Measurements from ENCODE around the gene LRP1B. TPM values are rescaled to one million over a fixed set of nuclear protein-coding genes. Genes with fewer than 3 reads are reported as not detected.

The LRP1B gene
- total RNA-seq, 2 donors from 2014 or later, result 0.09 to 0.59 TPM

DNA sequence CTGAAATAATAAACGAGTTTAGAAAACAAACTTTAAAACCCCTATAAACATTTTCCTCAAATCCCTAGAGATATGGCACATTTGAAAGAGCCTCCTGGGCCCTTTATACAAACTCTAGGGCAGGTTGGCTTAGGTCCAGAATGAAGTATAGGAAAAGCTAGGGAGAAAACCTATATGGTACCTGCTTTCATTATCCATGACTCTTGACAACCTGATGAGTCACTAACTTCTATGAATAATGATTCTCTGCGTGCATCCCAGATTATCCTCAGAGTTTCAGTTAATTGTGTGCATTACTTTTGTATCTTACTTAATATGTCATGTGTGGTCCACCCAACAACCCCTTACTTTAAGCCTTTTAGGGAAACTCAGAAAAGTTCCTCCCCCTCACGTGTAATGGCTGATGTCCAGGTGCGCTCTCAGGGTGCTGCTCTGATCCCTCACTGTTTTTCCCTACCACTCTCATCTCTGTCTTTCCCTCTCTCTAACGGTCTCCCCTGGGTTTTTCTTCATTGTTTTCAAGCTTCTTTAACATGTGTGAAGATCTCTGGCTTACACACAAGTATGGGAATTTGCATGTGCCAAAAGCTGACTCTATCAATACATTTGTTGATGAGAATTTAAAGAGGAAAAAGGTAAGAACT lies 78.5 kb downstream of the LRP1B start:
- ATAC-seq (no peak), DNase-seq (no peak)
- intact Hi-C loops (cut with DNase I, micrococcal nuclease), result no loop called here

DNA sequence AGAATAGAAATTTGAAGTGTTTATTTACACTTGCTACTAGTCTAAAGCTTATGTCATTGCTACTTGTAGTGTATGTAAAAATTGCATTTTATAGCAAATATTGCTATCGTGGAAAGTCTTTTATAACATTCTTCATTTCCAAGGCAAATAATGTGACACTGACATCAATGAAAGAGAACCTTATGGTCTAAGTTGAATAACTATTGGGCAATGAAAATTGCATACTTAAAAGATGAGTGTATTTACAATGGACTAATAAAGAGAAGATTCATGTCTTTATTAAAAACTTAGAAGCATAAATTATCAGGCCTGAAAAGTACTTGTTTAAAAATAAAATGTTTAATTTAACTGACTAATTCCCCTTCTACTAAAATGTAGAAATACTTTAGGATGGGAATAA lies 82.2 kb downstream of the LRP1B start:
- ATAC-seq (no peak), DNase-seq (no peak)
- intact Hi-C loops (cut with DNase I, micrococcal nuclease), result no loop called here

DNA sequence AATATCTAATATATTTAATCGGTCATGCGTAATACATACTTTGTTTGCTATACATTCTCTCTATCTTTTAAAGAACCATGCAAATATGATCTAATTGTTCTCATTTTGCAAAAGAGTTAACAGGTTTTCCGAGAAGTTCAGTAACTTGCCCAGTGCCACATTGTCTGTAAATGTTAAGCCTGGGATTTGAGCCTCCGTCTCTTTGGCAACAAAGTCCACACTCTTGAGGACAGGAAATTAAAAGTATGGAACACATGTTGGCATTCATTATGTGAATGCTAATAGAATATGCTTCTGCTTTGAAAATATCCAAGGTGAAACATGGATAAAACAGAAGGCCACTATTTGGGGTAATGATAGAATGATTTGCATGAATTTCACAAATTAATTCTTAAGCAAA lies 85.2 kb downstream of the LRP1B start:
- no peak for DNase-seq
- intact Hi-C loops (cut with DNase I, micrococcal nuclease), result no loop called here
- no peak for ATAC-seq

DNA sequence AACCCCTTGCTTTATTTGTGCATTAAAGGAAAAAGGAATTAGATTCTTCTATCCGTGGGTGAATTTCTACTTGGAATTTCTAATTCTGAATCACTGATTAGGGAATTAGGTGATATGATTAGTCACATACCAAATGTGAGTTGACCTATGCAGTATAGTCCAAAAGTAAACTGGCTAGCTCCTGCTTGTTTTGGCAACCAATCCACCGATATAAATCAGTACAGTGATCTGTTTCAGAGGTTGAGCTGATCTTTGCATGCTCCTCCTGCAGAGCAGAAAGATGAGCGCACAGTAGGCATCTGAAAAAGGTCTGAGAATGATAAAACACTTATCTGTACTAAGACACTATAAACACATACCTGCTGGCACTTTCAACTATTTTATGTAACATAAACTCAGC lies 86.6 kb downstream of the LRP1B start:
- ATAC-seq, result no peak

DNA sequence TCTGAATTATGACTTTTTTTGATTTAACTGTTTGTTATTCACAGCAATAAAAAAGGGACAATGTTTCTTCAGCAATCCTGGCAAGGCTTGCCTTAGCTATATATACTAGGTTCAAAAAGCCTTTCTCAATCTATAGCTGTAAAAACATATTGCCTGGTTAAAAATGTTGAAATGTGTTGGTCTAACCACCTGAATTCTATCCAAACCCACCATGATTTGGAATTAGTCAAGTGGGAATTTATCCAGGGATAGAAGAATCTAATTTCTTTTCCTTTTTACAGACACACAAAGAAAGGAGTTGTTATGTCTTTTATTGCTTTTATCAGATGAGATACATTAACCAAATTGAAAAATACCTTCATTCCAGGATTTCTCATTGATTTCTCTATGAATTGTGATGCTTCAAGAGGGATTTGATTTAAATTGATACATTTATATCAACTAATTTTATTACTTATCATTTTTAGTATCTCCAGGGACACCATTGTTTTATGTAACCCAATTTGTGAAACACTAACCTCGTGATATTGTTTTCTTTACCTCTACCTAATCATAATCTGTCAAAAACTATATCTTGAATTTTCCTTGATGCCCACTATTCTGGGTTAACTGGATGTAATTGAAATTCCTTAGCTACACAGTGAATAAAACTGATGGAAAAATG lies 88.1 kb downstream of the LRP1B start:
- intact Hi-C loops (cut with DNase I, micrococcal nuclease), result no loop called here
- no peak for ATAC-seq

More for the DNA sequence above, 86.6 kb downstream of the LRP1B start:
- DNase-seq, result no peak
- intact Hi-C loops (cut with DNase I, micrococcal nuclease), result no loop called here

DNA sequence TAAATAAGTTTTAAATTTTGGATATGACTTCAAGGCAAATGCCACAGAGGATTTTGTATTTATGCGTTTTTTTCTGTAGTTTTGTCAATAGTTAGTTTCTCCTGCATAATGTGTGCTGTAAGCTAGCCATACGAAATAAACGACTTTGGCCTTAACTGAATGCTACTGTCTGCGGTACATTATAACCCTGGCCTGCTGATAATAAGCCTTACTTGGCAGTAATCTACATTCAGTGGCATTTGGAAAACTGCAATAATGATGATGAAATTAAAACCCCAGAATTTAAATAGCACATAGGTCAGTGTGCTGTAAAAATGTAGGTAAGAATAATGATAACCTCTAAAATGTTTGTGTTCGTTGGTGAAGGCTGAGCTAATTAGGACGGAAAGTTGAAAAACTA lies 88.8 kb downstream of the LRP1B start:
- DNase-seq, result no peak
- ATAC-seq, result no peak
- intact Hi-C loops (cut with DNase I, micrococcal nuclease), result no loop called here

More for the DNA sequence above, 88.1 kb downstream of the LRP1B start:
- DNase-seq, result no peak

DNA sequence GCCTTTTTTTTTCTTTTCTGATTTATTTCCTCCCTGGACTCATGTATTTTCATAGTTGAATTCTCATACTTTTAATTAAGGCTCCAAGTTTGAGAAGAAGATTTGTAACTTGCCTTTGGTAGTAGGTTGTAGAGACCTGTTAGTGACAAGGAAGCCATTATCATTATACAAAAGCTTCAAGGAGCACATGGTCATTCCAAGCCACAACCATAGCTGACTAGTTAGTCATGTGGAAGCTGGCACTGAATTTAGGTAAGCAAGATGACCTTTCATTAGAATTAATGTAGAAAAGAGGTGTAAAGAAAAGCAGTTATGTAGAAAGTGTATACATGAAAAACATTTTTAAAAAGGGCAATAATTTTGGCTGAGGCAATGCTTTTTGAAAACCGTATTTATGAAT lies 89.7 kb downstream of the LRP1B start:
- DNase-seq (no peak), ATAC-seq (no peak)
- intact Hi-C loops (cut with DNase I, micrococcal nuclease), result no loop called here

DNA sequence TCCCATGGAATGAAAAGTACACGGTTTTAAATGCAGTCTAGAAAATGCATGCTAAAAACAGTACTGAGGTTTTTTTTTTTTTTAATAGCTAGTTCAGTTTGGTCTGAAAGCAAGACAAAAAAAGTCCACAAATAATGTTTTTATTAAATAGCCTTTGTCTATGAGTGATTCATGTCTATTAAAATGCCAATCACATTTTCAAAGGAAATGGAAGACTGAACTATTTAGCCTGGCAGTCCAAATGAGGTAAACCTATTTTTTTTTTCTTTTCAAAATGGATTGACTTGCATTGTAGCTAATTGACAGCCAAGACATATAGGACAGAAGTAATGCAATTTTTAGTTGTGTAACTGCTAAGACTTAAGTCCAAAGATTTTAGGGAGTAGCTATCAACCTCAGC lies 90.3 kb downstream of the LRP1B start:
- ATAC-seq, result no peak
- intact Hi-C loops (cut with DNase I, micrococcal nuclease), result no loop called here
- no peak for DNase-seq

DNA sequence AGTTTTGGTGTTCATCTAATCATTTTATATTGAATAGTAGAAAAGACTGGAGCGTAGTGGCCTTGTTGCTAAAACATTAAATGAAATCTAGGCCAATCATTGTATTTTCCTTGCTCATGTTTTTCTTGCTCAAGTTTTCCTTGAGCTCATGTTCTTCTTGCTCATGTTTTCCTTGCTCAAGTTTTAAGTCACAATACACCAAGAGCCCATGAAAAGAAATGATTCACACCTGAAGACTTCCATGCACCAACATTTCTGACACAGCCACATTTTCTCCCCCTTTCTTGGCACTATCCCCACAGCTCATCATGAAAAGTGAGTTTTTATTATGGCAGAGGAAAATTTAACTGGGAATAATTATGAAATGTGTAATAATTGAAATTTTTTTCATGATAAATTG lies 92.0 kb downstream of the LRP1B start:
- intact Hi-C loops (cut with DNase I, micrococcal nuclease), result no loop called here
- DNase-seq, result no peak
- ATAC-seq, result no peak

DNA sequence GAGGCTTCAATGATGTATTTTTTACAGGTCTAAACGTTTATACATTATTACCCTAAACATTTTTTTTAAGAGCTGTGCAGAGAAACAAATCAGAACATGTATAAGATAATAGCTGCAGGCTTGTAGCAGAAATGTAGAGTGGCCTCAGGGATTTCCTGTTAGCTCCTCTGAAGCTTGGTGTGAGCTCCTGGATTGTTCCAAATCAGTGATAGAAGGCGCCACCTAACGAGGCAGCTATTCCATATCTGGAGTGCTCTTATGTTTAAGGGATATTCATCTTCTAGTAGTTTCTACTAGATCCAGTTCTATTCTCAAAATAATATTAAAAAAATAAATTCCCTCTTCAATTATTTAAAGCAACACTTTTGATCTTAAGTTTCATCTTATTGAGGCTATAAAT lies 93.1 kb downstream of the LRP1B start:
- ATAC-seq (no peak), DNase-seq (no peak)
- intact Hi-C loops (cut with DNase I, micrococcal nuclease), result no loop called here

DNA sequence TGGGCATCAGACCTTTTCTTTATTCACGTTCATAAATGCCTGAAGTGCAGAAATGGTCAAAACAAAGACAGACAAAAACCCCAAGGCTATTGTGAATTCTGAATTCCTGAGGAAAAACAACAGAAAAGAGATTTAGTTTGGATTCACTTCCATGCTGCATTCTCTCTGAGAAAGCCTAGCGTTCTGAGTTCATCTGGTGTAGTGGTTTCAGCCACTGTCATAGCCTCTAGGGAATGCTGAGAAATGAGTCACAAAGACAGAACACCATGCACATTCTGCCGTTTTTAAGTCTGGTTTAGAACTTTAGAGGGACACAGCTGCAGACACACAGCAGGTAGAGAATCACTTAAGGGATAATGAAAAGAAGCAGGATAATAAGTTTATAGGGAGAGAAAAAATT lies 93.8 kb downstream of the LRP1B start:
- DNase-seq (no peak), ATAC-seq (no peak)
- intact Hi-C loops (cut with DNase I, micrococcal nuclease), result no loop called here

DNA sequence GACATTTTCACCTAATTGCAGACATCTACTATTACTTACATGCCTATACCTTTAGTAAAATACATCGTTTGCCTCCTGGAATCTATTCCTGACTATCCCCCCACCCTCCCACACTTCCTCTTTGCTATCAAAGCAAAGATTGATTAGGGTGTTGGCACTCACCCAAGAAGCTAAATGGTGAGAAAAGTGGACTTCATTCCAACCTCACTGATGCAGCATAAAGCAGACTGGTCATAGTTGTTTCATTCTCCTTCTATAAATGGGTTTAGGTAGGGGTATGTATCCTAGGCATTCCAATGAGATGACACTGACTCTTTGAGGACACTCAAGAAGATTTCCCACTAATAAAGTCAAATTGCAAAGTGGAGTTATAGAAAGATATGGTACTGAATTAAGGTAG lies 97.4 kb downstream of the LRP1B start:
- intact Hi-C loops (cut with DNase I, micrococcal nuclease), result no loop called here
- no peak for DNase-seq
- no peak for ATAC-seq

DNA sequence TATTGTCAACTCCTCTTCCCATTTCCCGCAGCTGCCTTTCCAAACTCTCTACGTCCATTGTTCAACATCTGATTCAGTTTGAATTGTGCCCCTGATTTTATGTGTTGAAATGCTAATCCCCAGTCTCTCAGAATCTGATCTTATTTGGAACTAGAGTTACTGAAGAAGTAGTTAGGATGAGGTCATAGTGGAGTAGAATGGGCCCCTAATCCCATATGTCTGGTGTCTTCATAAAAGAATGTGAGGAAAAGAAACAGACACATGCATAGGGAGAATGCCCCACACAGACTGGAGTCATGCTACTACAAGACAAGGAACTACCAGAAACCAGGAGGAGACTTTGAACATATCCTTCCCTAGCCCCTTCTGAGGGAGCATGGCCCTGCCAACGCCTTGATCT lies 99.2 kb downstream of the LRP1B start:
- no peak for ATAC-seq
- intact Hi-C loops (cut with DNase I, micrococcal nuclease), result no loop called here

DNA sequence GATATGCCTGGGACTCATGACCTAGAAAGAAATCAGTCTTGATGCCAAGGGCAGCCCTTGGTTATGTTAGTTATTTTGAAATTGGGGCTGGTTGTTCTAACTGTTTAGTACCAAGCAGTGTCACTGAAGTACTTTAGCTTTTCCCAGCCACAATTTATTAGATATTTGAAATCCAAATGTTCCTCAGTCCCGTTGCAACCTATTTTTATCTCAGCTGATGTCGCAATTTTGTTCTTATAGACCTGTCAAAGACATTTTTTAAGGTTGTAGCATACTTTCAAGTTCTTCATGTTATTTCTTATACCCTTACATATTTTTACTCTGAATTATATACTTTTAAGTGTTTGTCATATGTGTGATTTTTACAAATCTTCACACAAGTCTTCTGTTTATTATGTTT lies 100.1 kb downstream of the LRP1B start:
- DNase-seq, result no peak
- no peak for ATAC-seq
- intact Hi-C loops (cut with DNase I, micrococcal nuclease), result no loop called here

More for the DNA sequence above, 99.2 kb downstream of the LRP1B start:
- DNase-seq, result no peak

DNA sequence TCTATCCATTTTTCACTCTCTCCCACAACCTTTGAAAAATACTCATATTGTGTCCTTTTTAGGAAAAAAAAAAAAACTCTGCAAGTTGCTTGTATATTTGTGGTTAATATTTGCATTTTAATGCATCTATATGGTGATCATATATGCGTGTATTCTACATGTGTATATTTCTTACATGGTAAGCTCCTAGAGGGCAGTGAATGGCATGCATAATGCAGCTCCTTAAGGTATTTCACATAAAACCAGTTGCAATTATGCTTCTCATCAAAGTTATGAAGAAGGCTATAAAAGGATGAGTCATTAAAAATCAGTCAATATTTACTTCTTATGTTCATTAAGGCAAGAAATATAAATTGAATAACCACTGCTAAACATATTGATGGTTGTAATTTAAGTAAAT lies 100.8 kb downstream of the LRP1B start:
- DNase-seq, result no peak
- no peak for ATAC-seq
- intact Hi-C loops (cut with DNase I, micrococcal nuclease), result no loop called here

DNA sequence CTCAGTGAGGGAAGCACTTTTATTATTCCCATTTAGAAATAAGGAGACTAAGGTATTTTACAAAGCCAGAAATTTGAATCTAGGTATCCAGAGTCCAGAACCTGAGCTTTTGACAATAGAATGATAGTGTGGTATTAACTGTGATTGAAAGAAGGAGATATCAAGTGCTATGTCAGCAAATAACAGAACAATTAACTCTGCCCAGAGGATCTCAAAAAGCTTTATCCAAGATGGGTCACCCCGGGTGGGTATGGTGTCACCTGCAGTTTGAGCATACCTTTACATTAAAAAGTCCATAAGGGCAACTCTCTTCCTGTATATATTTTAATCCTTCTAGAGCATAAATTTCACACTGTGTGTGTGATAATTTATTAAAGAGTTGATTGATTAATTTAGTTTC lies 105.4 kb downstream of the LRP1B start:
- intact Hi-C loops (cut with DNase I, micrococcal nuclease), result no loop called here
- no peak for ATAC-seq
- DNase-seq, result no peak

DNA sequence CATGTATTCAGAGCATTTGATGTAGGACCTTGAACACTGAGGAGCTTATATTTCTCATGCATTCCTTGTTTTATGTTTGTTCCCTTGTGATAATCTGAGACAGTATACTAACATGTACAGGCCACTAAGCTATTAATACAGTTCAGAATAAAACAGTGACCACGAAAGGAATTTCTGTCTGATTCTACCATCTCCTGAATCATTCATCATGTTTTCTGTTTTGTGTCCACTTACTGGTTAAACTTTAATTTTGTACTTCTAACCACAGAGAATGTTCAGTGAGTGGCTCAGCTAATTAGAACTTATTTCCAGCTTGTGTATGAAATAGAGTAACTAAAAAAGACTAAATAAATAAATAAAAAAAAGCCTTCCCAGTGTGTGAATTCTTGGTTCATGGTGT lies 110.4 kb downstream of the LRP1B start:
- intact Hi-C loops (cut with DNase I, micrococcal nuclease), result no loop called here
- ATAC-seq (no peak), DNase-seq (no peak)

DNA sequence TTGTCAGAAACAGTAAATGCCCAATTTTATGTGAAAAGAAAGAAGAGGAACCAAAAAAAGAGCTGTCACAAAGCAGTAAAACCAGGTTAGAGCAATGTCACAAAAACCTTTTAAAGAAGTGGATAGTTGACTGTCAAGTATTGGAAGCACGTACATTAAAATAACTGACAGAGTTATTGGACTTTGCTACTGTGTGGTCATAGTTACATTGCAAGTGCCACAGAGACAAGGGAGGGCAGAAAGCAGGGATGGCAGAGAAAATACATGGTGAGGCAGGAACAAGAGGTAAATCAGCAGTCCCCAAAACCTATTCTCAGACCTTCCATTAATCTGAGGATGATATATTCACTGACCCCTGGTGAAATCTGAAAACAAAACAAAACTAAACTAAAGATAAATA lies 116.3 kb downstream of the LRP1B start:
- ATAC-seq (no peak), DNase-seq (no peak)
- intact Hi-C loops (cut with DNase I, micrococcal nuclease), result no loop called here

DNA sequence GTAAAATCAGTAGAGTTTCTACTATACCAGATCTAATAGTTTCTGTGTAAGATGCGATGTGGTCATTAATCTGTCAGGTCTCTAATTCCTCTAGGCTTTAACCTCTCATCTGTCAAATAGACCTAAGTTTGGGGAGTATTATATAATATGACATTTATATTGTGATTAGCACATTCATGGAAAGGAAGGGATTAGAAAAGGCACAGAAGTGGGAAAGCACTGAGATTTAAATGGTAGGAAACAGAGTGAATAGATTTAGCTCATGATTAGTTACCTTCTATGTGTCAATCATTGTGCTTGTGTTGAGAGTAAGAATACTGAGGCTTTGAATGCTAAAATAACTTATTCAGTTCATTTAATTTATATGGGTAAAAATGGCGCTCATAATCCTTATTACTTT lies 118.0 kb downstream of the LRP1B start:
- DNase-seq (no peak), ATAC-seq (no peak)
- intact Hi-C loops (cut with DNase I, micrococcal nuclease), result no loop called here

DNA sequence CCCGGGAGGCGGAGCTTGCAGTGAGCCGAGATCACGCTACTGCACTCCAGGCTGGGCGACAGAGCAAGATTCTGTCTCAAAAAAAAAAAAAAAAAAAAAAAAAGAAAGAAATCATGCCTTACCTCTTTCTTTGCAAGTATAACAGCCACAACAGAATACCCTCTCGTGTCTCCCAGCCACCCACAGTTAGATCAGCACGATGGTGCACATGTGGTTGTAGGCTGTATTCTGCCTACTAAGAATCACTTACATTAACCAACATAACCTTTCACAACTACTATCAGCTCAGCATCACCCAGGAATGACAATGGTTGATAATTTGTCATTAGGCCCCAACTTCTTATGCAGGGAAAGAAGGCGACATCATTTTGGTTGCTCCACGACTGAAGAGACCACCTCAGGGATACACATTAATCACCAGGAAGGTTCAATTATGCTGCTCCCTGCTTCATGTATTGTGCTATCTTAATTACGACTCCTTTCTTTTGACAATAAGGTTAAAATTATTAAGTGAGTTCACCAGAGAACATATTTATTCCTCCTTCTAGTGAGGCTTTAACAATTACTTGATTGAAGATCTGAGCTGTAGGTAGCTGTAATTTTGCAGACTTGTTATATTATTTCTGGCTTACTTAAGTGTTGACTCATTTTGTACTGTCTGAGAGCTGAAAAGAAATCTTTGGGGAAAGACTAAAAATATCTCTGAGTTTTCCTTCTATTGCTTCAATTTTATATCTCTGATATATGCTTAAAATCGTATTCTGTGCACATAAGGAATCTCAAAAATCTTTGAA lies 120.1 kb downstream of the LRP1B start:
- no peak for ATAC-seq
- intact Hi-C loops (cut with DNase I, micrococcal nuclease), result no loop called here

More for the DNA sequence above, 120.1 kb downstream of the LRP1B start:
- DNase-seq, result no peak
